ENCODE results near the gene MYO19. TPM values are rescaled to one million over a fixed set of nuclear protein-coding genes. Genes with fewer than 3 reads are reported as not detected.

MYO19 gene
- 1,055 and 1,571 TPM in 2 replicates for total RNA-seq (2011; cell fraction: chromatin; rRNA removed; ENCODE audit: low replicate concordance)
- total RNA-seq (2011; cell fraction: nucleolus; rRNA removed), result 696 and 717 TPM in 2 replicates
- total RNA-seq (2011; cell fraction: nucleoplasm; rRNA removed), result 748 and 751 TPM in 2 replicates
- total RNA-seq (2014; rRNA removed) (129 and 163 TPM in 2 replicates), total RNA-seq (2014; rRNA removed; fragmentation: Illumina TruSeq; extraction: Trizol) (106 and 112 TPM in 2 replicates), total RNA-seq (2015; rRNA removed; fragmentation: Illumina TruSeq; extraction: Trizol) (117 and 121 TPM in 2 replicates), total RNA-seq (2021) (136 and 153 TPM in 2 replicates), polyA plus RNA-seq (2011; rRNA removed) (115 and 135 TPM in 2 replicates), polyA plus RNA-seq (2014; fragmentation: Illumina TruSeq; extraction: Trizol) (139 and 162 TPM in 2 replicates), polyA plus RNA-seq (2014; fragmentation: Nextera tagmentation; extraction: Ambion mirVana) (10 to 100 TPM; 21.6 to 24.5 TPM), polyA plus RNA-seq (2014; rRNA removed) (176 and 178 TPM in 2 replicates), polyA minus RNA-seq (2011; rRNA and poly(A)+ RNA removed) (105 and 166 TPM in 2 replicates), Bru-seq, nascent RNA (percentile 88 among the genes with signal in this experiment), BruChase-seq, experiment 1, labeled RNA remaining after a 2-hour chase (percentile 88 among the genes with signal in this experiment), BruChase-seq, experiment 2, labeled RNA remaining after a 6-hour chase (percentile 91 among the genes with signal in this experiment)
- polyA plus RNA-seq (2011; cell fraction: cytosol; rRNA removed), result 96.3 and 184 TPM in 2 replicates
- 697 and 1,515 TPM in 2 replicates for polyA plus RNA-seq (2011; cell fraction: nucleus; rRNA removed)
- 69.8 and 106 TPM in 2 replicates for polyA plus RNA-seq (2012)
- 66.4 and 70.3 TPM in 2 replicates for polyA minus RNA-seq (2011; cell fraction: cytosol; rRNA and poly(A)+ RNA removed)
- polyA minus RNA-seq (2011; cell fraction: nucleus; rRNA and poly(A)+ RNA removed), result 226 and 316 TPM in 2 replicates
- long read RNA-seq, experiment 1, full-length matches to known transcripts, result 29 of 253 reads
- long read RNA-seq, experiment 1, partial matches to known transcripts, result 130 of 253 reads
- long read RNA-seq, experiment 1, other reads (novel, unspliced or antisense), result 94 of 253 reads
- long read RNA-seq, experiment 2, full-length matches to known transcripts, result 23 of 62 reads
- long read RNA-seq, experiment 2, partial matches to known transcripts, result 8 of 62 reads
- long read RNA-seq, experiment 2, other reads (novel, unspliced or antisense), result 31 of 62 reads
- long read RNA-seq, experiment 3, full-length matches to known transcripts, result 21 of 38 reads
- long read RNA-seq, experiment 3, partial matches to known transcripts, result 11 of 38 reads
- long read RNA-seq, experiment 3, other reads (novel, unspliced or antisense), result 6 of 38 reads

- H3K79me2 ChIP-seq (ENCODE audit: control insufficient read depth, insufficient read depth, low read length), result peaks cover 76% of the 10 kb centered on the region
- ChIA-PET POLR2A (interaction anchor here (0.6 to 3.6 kb wide), 14 partner anchors 10 to 82 kb away, joined by 3 to 72 read pairs (median 4); partner anchors contain the start of genes GGNBP2 and MRM1), CTCF (ENCODE audit: low intra/inter-chr PET ratio) (no interaction called here)
- in situ Hi-C loops (cut with MboI) (no loop called here), intact Hi-C loops (cut with micrococcal nuclease) (loop anchor here (2.0 kb wide), 2 partner anchors 56 to 66 kb away; partner anchors contain the start of genes DHRS11 and MRM1)
- H3K27ac ChIP-seq (ENCODE audit: extremely low read depth, low read depth, low read length), result peak within 1 kb of the TSS; percentile 100
- H3K9me3 ChIP-seq (replicated peaks; ENCODE audit: control insufficient read depth, insufficient read depth, low read depth, low read length), result no peaks in the 10 kb centered on the region
- no TSS peak for BruUV-seq (replicated peaks)
- H3K4me3 ChIP-seq, result peak within 1 kb of the TSS; percentile 57
- H3K36me3 ChIP-seq (ENCODE audit: control insufficient read depth, insufficient read depth, low read length), result peaks cover 66% of the 10 kb centered on the region
- no peaks in the 10 kb centered on the region for H4K20me1 ChIP-seq (replicated peaks; ENCODE audit: control insufficient read depth, insufficient read depth, low read length)
- H3K9me1 ChIP-seq (ENCODE audit: control insufficient read depth, insufficient read depth, low read length), result no peaks in the 10 kb centered on the region
- H3K4me2 ChIP-seq (ENCODE audit: insufficient read depth, low read length), result peak within 1 kb of the TSS; percentile 99
- peaks cover 21 to 30% of the 10 kb centered on the region in 2 experiments for H3K4me1 ChIP-seq (replicated peaks in 1 of 2; ENCODE audit: control insufficient read depth in 2 of 2, insufficient read depth in 2 of 2, low read length in 2 of 2)
- FAIRE-seq, result no peak
- H3K9ac ChIP-seq (ENCODE audit: insufficient read depth in 1 of 2, low read depth in 2 of 2, low read length in 2 of 2), result peak within 1 kb of the TSS; percentile 99 to 100
- peak; percentile 92 for ATAC-seq
- peak within 1 kb of the TSS; percentile 95 for H2AFZ ChIP-seq (ENCODE audit: low read depth, low read length)
- under 1% methylated on average over 68 of the region's 83 CpGs for WGBS (ENCODE audit: insufficient coverage, low coverage, missing lambda C conversion rate)
- peak; percentile 91 to 96 (median 92) for DNase-seq (ENCODE audit: extremely low read depth in 1 of 4, low spot score in 3 of 4)
- no peaks in the 10 kb centered on the region for H3K27me3 ChIP-seq (ENCODE audit: control insufficient read depth in 2 of 2, insufficient read depth in 2 of 2, low read length in 2 of 2)
- no peak for TF ChIP-seq RUNX1 (IDR thresholded peaks at IDR 0.05; ENCODE audit: low read depth)
- TF ChIP-seq CHD2 (IDR thresholded peaks at IDR 0.05; ENCODE audit: low read depth, low read length), result peak; percentile 97
- TF ChIP-seq MXI1 (IDR thresholded peaks at IDR 0.05; ENCODE audit: low read depth, low read length), result peak; percentile 82
- no peak for TF ChIP-seq ZNF655 (CRISPR knock-in tag; IDR thresholded peaks at IDR 0.05)
- TF ChIP-seq MTA1 (IDR thresholded peaks at IDR 0.05; ENCODE audit: borderline replicate concordance), result 0 out of 2 replicates have a peak, but pooled peaks have one; percentile 24
- TF ChIP-seq ZNF589 (CRISPR knock-in tag; IDR thresholded peaks at IDR 0.05; ENCODE audit: low read depth), result 0 out of 2 replicates have a peak, but pooled peaks have one; percentile 73
- no peak for TF ChIP-seq PBX2 (CRISPR knock-in tag; IDR thresholded peaks at IDR 0.05; ENCODE audit: low read depth)
- TF ChIP-seq PBX2 (tag; conservative IDR thresholded peaks at IDR 0.05; ENCODE audit: low read depth), result no peak
- no peak for TF ChIP-seq CBX8 (IDR thresholded peaks at IDR 0.05; ENCODE audit: borderline replicate concordance, extremely low read depth, low read depth, low read length, poor library complexity, severe bottlenecking)
- TF ChIP-seq EGR1 (conservative IDR thresholded peaks at IDR 0.05), result peak; percentile 43
- TF ChIP-seq PRPF4 (IDR thresholded peaks at IDR 0.05; ENCODE audit: insufficient read depth, low read depth, low read length, poor library complexity, severe bottlenecking), result peak; percentile 8
Measured at GRCh38 chr17:36534840-36535668, at the start of gene MYO19, which contains the start of gene PIGW. Gene MYO19, minus strand, starts transcription at chr17:36534868. Its CDS starts 2,330 bp downstream, at chr17:36532538. Gene PIGW, plus strand, starts transcription at chr17:36534987. Its CDS starts 2,115 bp downstream, at chr17:36537102.

Measured in K562 (cell line).